ENCODE data around the gene TM7SF2.

Gene TM7SF2

DNA sequence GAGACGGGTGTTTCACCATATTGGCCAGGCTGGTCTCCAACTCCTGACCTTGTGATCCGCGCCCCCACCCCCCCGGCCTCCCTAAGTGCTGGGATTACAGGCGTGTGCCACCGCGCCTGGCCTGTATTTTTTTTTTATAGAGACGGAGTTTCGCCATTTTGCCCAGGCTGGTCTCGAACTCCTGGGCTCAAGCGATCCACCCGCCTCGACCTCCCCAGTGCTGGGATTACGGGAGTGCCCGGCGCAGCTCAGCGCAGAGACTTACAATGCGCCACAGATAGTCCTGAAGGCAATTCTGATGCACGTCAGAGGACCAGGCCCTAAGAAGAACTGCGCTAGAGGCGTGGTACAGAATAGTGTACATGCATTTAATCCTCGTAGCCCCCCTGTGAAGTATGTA is 16.2 kb upstream of the TM7SF2 start:
- TF ChIP-seq, protein P1, sequence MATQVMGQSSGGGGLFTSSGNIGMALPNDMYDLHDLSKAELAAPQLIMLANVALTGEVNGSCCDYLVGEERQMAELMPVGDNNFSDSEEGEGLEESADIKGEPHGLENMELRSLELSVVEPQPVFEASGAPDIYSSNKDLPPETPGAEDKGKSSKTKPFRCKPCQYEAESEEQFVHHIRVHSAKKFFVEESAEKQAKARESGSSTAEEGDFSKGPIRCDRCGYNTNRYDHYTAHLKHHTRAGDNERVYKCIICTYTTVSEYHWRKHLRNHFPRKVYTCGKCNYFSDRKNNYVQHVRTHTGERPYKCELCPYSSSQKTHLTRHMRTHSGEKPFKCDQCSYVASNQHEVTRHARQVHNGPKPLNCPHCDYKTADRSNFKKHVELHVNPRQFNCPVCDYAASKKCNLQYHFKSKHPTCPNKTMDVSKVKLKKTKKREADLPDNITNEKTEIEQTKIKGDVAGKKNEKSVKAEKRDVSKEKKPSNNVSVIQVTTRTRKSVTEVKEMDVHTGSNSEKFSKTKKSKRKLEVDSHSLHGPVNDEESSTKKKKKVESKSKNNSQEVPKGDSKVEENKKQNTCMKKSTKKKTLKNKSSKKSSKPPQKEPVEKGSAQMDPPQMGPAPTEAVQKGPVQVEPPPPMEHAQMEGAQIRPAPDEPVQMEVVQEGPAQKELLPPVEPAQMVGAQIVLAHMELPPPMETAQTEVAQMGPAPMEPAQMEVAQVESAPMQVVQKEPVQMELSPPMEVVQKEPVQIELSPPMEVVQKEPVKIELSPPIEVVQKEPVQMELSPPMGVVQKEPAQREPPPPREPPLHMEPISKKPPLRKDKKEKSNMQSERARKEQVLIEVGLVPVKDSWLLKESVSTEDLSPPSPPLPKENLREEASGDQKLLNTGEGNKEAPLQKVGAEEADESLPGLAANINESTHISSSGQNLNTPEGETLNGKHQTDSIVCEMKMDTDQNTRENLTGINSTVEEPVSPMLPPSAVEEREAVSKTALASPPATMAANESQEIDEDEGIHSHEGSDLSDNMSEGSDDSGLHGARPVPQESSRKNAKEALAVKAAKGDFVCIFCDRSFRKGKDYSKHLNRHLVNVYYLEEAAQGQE (IDR thresholded peaks at IDR 0.05; ENCODE audit: insufficient read depth in 1 of 2, low read depth in 2 of 2, low read length in 2 of 2), result no peak
- TF ChIP-seq SIN3A (IDR thresholded peaks at IDR 0.05; ENCODE audit: borderline replicate concordance, insufficient read depth, low read length) (no peak), POLR2AphosphoS5 (IDR thresholded peaks at IDR 0.05; ENCODE audit: low read depth, low read length) (no peak), FOXP2 (optimal IDR thresholded peaks at IDR 0.05; ENCODE audit: borderline replicate concordance, extremely low read depth, extremely low read length, insufficient read depth) (no peak), TAF1 (IDR thresholded peaks at IDR 0.05; ENCODE audit: borderline replicate concordance, insufficient read depth, low read length) (no peak)

DNA sequence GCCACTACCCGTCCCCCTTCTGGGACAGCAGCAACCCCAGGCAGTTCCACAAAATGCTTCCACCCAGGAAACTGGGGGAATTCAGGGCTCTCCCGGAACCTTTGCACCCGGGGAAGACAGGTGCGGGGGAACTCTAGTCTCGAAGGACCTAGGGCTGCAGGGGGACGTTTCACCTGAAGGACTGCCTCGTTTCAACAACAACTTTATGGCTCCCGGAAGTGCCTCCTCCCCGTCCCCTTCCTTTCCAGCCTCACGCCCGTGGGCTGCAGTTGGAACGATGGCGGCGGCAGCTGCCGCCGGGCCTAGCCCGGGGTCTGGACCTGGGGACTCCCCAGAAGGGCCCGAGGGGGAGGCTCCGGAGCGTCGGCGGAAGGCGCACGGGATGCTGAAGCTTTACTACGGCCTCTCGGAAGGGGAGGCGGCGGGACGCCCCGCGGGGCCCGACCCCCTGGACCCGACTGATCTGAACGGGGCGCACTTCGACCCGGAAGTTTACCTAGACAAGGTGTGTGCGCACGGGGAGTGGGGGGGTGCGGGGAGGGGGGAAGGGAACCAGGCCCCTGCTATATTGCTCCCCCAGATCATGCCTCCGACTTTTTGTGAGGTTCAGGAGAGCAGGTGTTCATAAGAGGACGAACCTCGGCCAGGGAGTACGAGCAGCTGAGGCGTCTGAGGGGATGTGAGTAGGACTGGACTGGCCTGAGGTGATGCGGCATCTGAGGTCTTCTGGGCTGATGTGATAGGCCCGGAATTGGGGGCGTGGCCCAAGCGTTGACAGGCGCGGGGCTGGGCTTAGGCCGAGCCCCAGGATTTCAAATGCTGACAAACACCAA is 15.5 kb upstream of the TM7SF2 start, which contains the start of gene VPS51:
TSS of gene VPS51 (plus strand) at position 241 of the 833 bp plus-strand sequence. CDS start at position 278, 37 bp downstream.
- TF ChIP-seq SIN3A (IDR thresholded peaks at IDR 0.05; ENCODE audit: borderline replicate concordance, insufficient read depth, low read length) (peak; percentile 87; the same call in 1 of the 2 replicates), FOXP2 (optimal IDR thresholded peaks at IDR 0.05; ENCODE audit: borderline replicate concordance, extremely low read depth, extremely low read length, insufficient read depth) (peak; percentile 47), TAF1 (IDR thresholded peaks at IDR 0.05; ENCODE audit: borderline replicate concordance, insufficient read depth, low read length) (peak; percentile 95; the same call in 1 of the 2 replicates), POLR2AphosphoS5 (IDR thresholded peaks at IDR 0.05; ENCODE audit: low read depth, low read length) (peak; percentile 94)
- TF ChIP-seq, protein P1 (IDR thresholded peaks at IDR 0.05; ENCODE audit: insufficient read depth in 1 of 2, low read depth in 2 of 2, low read length in 2 of 2), result 0 out of 4 replicates have a peak, but pooled peaks of 1 of the 2 experiments have one; percentile 39

DNA sequence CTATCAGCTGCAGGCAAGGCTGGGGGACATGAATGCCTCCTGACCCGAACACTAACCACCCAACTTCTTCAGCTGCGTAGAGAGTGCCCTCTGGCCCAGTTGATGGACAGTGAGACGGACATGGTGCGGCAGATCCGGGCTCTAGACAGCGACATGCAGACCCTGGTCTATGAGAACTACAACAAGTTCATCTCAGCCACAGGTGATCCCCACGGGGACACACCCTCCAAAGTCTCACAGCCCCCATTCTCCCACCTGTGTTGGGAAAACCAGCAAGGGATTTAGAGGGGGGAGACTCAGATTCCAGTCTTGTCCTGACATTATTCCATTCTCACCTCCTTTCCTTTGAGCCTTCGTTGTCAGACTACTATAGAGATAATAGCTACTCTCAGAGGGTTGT is 14.7 kb upstream of the TM7SF2 start:
- TF ChIP-seq POLR2AphosphoS5 (IDR thresholded peaks at IDR 0.05; ENCODE audit: low read depth, low read length) (no peak), FOXP2 (optimal IDR thresholded peaks at IDR 0.05; ENCODE audit: borderline replicate concordance, extremely low read depth, extremely low read length, insufficient read depth) (no peak), SIN3A (IDR thresholded peaks at IDR 0.05; ENCODE audit: borderline replicate concordance, insufficient read depth, low read length) (no peak)

DNA sequence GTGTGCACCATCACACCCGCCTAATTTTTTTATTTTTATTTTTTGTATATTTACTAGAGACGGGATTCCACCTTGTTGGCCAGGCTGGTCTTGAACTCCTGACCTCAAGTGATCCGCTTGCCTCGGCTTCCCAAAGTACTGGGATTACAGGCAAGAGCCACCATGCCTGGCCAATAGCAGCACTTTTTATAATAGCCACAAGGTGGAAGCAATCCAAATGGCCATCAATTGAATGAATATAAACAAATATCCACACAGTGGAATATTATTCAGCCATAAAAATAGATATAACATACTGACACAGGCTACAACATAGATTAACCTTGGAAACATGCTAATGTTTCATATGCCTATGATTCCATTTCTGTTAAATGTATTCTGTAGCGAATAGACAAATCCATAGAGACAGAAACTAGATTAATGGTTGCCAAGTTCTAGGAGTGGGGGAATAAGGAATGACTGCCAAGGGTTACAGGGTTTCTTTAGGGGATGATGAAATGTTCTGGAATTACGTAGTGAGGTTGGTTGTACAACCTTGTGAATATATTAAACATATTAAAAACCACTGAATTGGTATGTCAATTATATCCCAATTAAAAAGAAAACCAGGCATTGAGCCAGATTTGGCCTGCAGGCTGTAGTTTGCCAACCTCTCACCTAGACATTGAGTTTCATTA is 10.9 kb upstream of the TM7SF2 start:
- TF ChIP-seq FOXP2 (optimal IDR thresholded peaks at IDR 0.05; ENCODE audit: borderline replicate concordance, extremely low read depth, extremely low read length, insufficient read depth) (no peak), SIN3A (IDR thresholded peaks at IDR 0.05; ENCODE audit: borderline replicate concordance, insufficient read depth, low read length) (no peak), TAF1 (IDR thresholded peaks at IDR 0.05; ENCODE audit: borderline replicate concordance, insufficient read depth, low read length) (no peak), POLR2AphosphoS5 (IDR thresholded peaks at IDR 0.05; ENCODE audit: low read depth, low read length) (no peak)
- TF ChIP-seq, protein P1 (IDR thresholded peaks at IDR 0.05; ENCODE audit: insufficient read depth in 1 of 2, low read depth in 2 of 2, low read length in 2 of 2), result no peak

Data from PFSK-1 (cell line).